Tibial nerve (tissue), 4 donors: ENCODE data around the gene SMIM35.

Experiments
- CTCF ChIP-seq, 5 experiments: fragments of 200-600 bp in 3 of 5; fragments of 450-650 bp in 2 of 5; sonication (generic) in 3 of 5; IDR thresholded peaks; one replicate each; pipeline ENCODE4 v1.5.1; 2016 to 2019; ENCODE audit warnings: antibody characterized with exemption in 5 of 5, mild to moderate bottlenecking in 3 of 5, moderate library complexity in 2 of 5
- EP300 ChIP-seq, 2 donors: sonication (generic); formaldehyde crosslinking; IDR thresholded peaks; one replicate each; pipeline ENCODE4 v1.6.1; 2017; ENCODE audit warnings: antibody characterized with exemption in 2 of 2, mild to moderate bottlenecking in 1 of 2
- POLR2A ChIP-seq, 2 donors: fragments of 450-650 bp; IDR thresholded peaks; one replicate each; pipeline ENCODE4 v1.6.1; 2017; ENCODE audit warnings: antibody characterized with exemption in 2 of 2, mild to moderate bottlenecking in 2 of 2, moderate library complexity in 2 of 2

GRCh38 chr11:117980280-117980679 is 106.5 kb downstream of the SMIM35 start:
- TF ChIP-seq CTCF (IDR thresholded peaks at IDR 0.05) (no peak), POLR2A (IDR thresholded peaks at IDR 0.05) (no peak), EP300 (IDR thresholded peaks at IDR 0.05) (no peak)
